BLaER1 treated with 17β-estradiol and CSF1 and Interleukin-3, amounts not matched to agents 10 nM and 100 nM (cell line): ENCODE results near the gene TANC1.
"Not testable (repeated sequence)": the region's sequence is repeated elsewhere in the genome, so short reads cannot be mapped to it uniquely, and the experiment has no call there.

ENCODE experiments used
- H3K27ac ChIP-seq, 11 experiments: shearing (Covaris generic); formaldehyde crosslinking; 2 replicates each; pipeline ENCODE4 v1.8.1; 2022
- H3K27me3 ChIP-seq, 11 experiments: shearing (Covaris generic); formaldehyde crosslinking; 2 replicates each; pipeline ENCODE4 v1.8.1; 2022
- H3K36me3 ChIP-seq, 11 experiments: shearing (Covaris generic); formaldehyde crosslinking; 2 replicates each; pipeline ENCODE4 v1.8.1; 2022
- H3K4me1 ChIP-seq, 10 experiments: shearing (Covaris generic); formaldehyde crosslinking; 2 replicates each; pipeline ENCODE4 v1.8.1; 2022
- H3K4me2 ChIP-seq, 11 experiments: shearing (Covaris generic); formaldehyde crosslinking; 2 replicates each; pipeline ENCODE4 v1.8.1; 2022
- H3K4me3 ChIP-seq, 10 experiments: shearing (Covaris generic); formaldehyde crosslinking; 2 replicates each; pipeline ENCODE4 v1.8.1; 2022
- H3K9ac ChIP-seq, 11 experiments: shearing (Covaris generic); formaldehyde crosslinking; 2 replicates each; pipeline ENCODE4 v1.8.1; 2022
- H3K9me3 ChIP-seq, 11 experiments: shearing (Covaris generic); formaldehyde crosslinking; replicated peaks in 1 of 11; 2 replicates each; pipeline ENCODE4 v1.8.1; 2022
- H4K20me1 ChIP-seq, 11 experiments: shearing (Covaris generic); formaldehyde crosslinking; 2 replicates each; pipeline ENCODE4 v1.8.1; 2022
- Cebpa-rat ChIP-seq, 11 experiments: shearing (Covaris generic); IDR thresholded peaks; 2 replicates each; pipeline ENCODE4 v1.8.1; 2022

TANC1 gene

DNA sequence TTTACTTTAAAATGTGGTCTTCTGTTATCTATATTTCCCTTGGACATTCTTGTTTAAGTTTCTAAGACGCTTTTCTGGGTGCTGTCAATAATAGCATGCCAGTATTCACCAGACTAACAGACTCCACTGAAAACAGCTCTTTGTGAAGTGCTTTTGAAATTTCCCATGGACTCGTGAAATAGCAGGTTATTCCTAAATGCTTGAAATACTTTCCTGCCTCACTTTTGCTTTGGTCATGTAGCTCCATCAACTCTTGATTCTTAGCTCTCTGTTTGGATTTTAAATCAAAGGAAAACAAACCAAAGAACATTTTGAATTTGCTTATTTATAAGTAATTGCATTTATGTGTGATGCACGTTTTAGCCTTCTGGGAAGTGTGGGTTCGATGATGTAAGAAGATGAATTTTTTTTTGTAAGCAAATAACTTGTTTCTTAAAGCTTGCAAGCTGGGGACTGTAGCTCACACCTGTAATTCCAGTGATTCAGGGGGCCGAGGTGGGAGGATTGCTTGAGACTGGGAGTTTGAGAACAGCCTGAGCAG, 170.3 kb downstream of the TANC1 start:
- TF ChIP-seq Cebpa-rat (IDR thresholded peaks at IDR 0.05) = no peak
- H3K36me3 ChIP-seq = no peaks in the 10 kb centered on the region

GRCh38 chr2:159139216-159139933, 170.9 kb downstream of the TANC1 start:
- no peak overlapping the region for H3K27ac ChIP-seq
- no peaks in the 10 kb centered on the region for H3K9me3 ChIP-seq
- no peak overlapping the region for H3K4me2 ChIP-seq
- H3K9ac ChIP-seq = no peak overlapping the region
- H3K4me1 ChIP-seq = peaks cover 0 to 8% (median under 1%) of the 10 kb centered on the region in 10 experiments; a peak in 5 of 20 replicates
- no peak overlapping the region for H3K4me3 ChIP-seq
- H3K36me3 ChIP-seq = no peaks in the 10 kb centered on the region
- no peaks in the 10 kb centered on the region for H3K27me3 ChIP-seq
- H4K20me1 ChIP-seq = no peaks in the 10 kb centered on the region
- TF ChIP-seq Cebpa-rat (IDR thresholded peaks at IDR 0.05) = no peak

More for the DNA sequence above, 170.3 kb downstream of the TANC1 start:
- peaks cover 0 to 10% (median 6%) of the 10 kb centered on the region in 10 experiments; a peak in 8 of 20 replicates for H3K4me1 ChIP-seq
- no peak overlapping the region for H3K9ac ChIP-seq
- H3K4me2 ChIP-seq = no peak overlapping the region
- H3K27me3 ChIP-seq = no peaks in the 10 kb centered on the region
- H4K20me1 ChIP-seq = no peaks in the 10 kb centered on the region
- no peaks in the 10 kb centered on the region for H3K9me3 ChIP-seq
- H3K27ac ChIP-seq = no peak overlapping the region
- H3K4me3 ChIP-seq = no peak overlapping the region

GRCh38 chr2:159140070-159140769, 171.8 kb downstream of the TANC1 start:
- peaks cover 0 to 8% (median 0%) of the 10 kb centered on the region in 10 experiments; a peak in 2 of 20 replicates for H3K4me1 ChIP-seq

GRCh38 chr2:159140821-159141220, 172.4 kb downstream of the TANC1 start:
- H3K4me1 ChIP-seq, H3K4me2 ChIP-seq, H3K4me3 ChIP-seq, H3K36me3 ChIP-seq, H3K9me3 ChIP-seq, H3K27ac ChIP-seq, H3K9ac ChIP-seq, H3K27me3 ChIP-seq, H4K20me1 ChIP-seq: not testable (repeated sequence)

More at GRCh38 chr2:159140070-159140769, 171.8 kb downstream of the TANC1 start:
- no peak overlapping the region for H3K4me3 ChIP-seq
- no peak overlapping the region for H3K9ac ChIP-seq
- H3K27ac ChIP-seq = no peak overlapping the region
- H3K4me2 ChIP-seq = no peak overlapping the region
- H3K36me3 ChIP-seq = no peaks in the 10 kb centered on the region
- H3K9me3 ChIP-seq = no peaks in the 10 kb centered on the region
- no peak for TF ChIP-seq Cebpa-rat (IDR thresholded peaks at IDR 0.05)
- no peaks in the 10 kb centered on the region for H4K20me1 ChIP-seq
- H3K27me3 ChIP-seq = no peaks in the 10 kb centered on the region

- Histone ChIP-seq H3K9me3 (no peaks in the 10 kb centered on the region), H3K27me3 (peaks cover 0 to 5% (median 0%) of the 10 kb centered on the region in 11 experiments; a peak in 1 of 22 replicates), H3K36me3 (no peaks in the 10 kb centered on the region), H3K9ac (no peak overlapping the region), H4K20me1 (no peaks in the 10 kb centered on the region), H3K4me1 (peaks cover 11 to 39% (median 32%) of the 10 kb centered on the region in 10 experiments), H3K4me3 (no peak overlapping the region), H3K4me2 (peak overlapping the region in 4 of 11 experiments; percentile 3 to 16 (median 7); a peak in 3 of 22 replicates), H3K27ac (no peak overlapping the region; a peak in 1 of 22 replicates)
- no peak for TF ChIP-seq Cebpa-rat (IDR thresholded peaks at IDR 0.05)
These were observed 176.6 kb downstream of the TANC1 start for GRCh38 chr2:159144776-159145614.

DNA sequence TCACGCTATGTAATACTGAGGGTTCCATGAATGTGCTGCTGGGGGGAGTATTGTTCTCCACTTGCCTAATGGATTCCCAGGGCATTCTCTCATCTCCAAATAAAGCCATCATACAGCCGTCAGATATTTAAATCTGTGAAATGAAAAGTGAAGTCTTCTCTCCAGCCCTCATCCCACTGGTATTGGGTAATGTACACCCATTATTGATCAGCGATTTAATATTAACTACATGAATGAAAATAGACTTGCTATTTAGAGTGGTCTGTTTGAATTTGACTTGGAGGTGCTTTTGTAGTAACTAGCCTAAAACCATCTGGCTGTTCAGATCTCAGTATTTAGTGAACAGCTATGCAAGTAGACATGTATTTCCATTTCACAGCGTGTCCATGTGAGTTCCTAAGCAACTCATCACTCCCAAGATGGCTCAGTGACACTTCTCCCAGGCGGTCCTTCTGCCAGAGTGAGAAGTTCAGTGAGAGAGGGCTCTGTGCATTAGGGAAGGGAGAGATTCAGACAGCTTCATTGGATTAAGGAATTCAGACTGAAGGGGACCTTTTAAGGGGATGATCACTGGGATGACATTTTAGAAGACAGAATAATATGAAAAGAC, 177.4 kb downstream of the TANC1 start:
- Histone ChIP-seq H3K4me1 (peaks cover 11 to 41% (median 32%) of the 10 kb centered on the region in 10 experiments), H3K36me3 (no peaks in the 10 kb centered on the region), H3K9ac (no peak overlapping the region), H4K20me1 (no peaks in the 10 kb centered on the region), H3K4me3 (no peak overlapping the region), H3K27me3 (peaks cover 0 to 5% (median 0%) of the 10 kb centered on the region in 11 experiments; a peak in 1 of 22 replicates), H3K9me3 (no peaks in the 10 kb centered on the region), H3K4me2 (peak overlapping the region in 1 of 11 experiments; percentile 9; a peak in 1 of 22 replicates), H3K27ac (no peak overlapping the region; a peak in 1 of 22 replicates)
- no peak for TF ChIP-seq Cebpa-rat (IDR thresholded peaks at IDR 0.05)

- peak overlapping the region in 5 of 11 experiments; percentile 8 to 33 (median 15); a peak in 8 of 22 replicates for H3K9ac ChIP-seq
- no peak for TF ChIP-seq Cebpa-rat (IDR thresholded peaks at IDR 0.05)
- peak overlapping the region; percentile 53 to 76 (median 67) for H3K4me2 ChIP-seq
These were observed 178.7 kb downstream of the TANC1 start for GRCh38 chr2:159146996-159147666.

DNA sequence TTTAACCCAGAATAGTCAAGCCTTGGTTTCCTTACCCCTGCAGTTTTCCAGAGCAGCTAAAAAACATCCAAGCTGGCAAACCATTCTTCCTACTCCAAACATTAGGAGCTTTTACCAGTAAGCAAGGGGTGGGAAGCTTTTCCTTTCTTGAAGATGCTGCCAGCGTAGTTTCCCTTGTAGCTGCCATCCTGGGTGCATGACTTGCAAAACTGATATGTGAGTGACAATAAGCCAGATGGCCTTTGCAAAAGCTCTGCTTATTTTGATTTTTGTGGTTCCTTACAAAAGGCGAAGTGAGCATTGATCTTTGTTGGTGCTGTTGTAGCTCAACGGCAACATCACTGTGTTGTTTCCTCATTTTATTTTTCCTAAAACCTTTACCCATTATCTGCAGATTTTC, 179.2 kb downstream of the TANC1 start:
- peak overlapping the region; percentile 53 to 76 (median 67) for H3K4me2 ChIP-seq
- H3K9ac ChIP-seq = peak overlapping the region in 4 of 11 experiments; percentile 8 to 25 (median 12); a peak in 4 of 22 replicates
- no peaks in the 10 kb centered on the region for H3K36me3 ChIP-seq
- H3K4me1 ChIP-seq = peaks cover 11 to 41% (median 32%) of the 10 kb centered on the region in 10 experiments
- no peaks in the 10 kb centered on the region for H3K9me3 ChIP-seq
- H3K27ac ChIP-seq = peak overlapping the region in 9 of 11 experiments; percentile 17 to 61 (median 34); a peak in 14 of 22 replicates
- no peaks in the 10 kb centered on the region for H4K20me1 ChIP-seq
- H3K4me3 ChIP-seq = no peak overlapping the region
- peaks cover 0 to 5% (median 0%) of the 10 kb centered on the region in 11 experiments; a peak in 1 of 22 replicates for H3K27me3 ChIP-seq
- TF ChIP-seq Cebpa-rat (IDR thresholded peaks at IDR 0.05) = no peak

More at GRCh38 chr2:159146996-159147666, 178.7 kb downstream of the TANC1 start:
- Histone ChIP-seq H3K4me3 (no peak overlapping the region), H4K20me1 (no peaks in the 10 kb centered on the region), H3K27me3 (peaks cover 0 to 5% (median 0%) of the 10 kb centered on the region in 11 experiments; a peak in 1 of 22 replicates), H3K36me3 (no peaks in the 10 kb centered on the region), H3K27ac (peak overlapping the region in 9 of 11 experiments; percentile 17 to 61 (median 34); a peak in 14 of 22 replicates), H3K9me3 (no peaks in the 10 kb centered on the region), H3K4me1 (peaks cover 11 to 41% (median 32%) of the 10 kb centered on the region in 10 experiments)
